PFSK-1 (cell line): ENCODE data around the gene PIP4P1.

ENCODE experiments used
- FOXP2 ChIP-seq: optimal IDR thresholded peaks from 2 replicates; pipeline ENCODE3; 2011; ENCODE audit warnings: borderline replicate concordance, control low read depth, inconsistent platforms; ENCODE audit not compliant: insufficient read depth; ENCODE audit errors: extremely low read length, extremely low read depth
- POLR2AphosphoS5 ChIP-seq: IDR thresholded peaks from 2 replicates; pipeline ENCODE4 v1.6.1; 2012; ENCODE audit warnings: low read depth, mild to moderate bottlenecking, control low read depth, low read length, moderate library complexity
- REST ChIP-seq, 2 experiments: IDR thresholded peaks; 2 replicates each; pipeline versions ENCODE4 v1.6.1 to v1.8.0; 2011 to 2012; ENCODE audit warnings: low read depth in 2 of 2, low read length in 2 of 2, control low read depth in 1 of 2, inconsistent platforms in 1 of 2, mild to moderate bottlenecking in 1 of 2, moderate library complexity in 1 of 2; ENCODE audit not compliant: insufficient read depth in 1 of 2
- SIN3A ChIP-seq: IDR thresholded peaks from 2 replicates; pipeline ENCODE4 v1.6.1; 2012; ENCODE audit warnings: mild to moderate bottlenecking, low read length, moderate library complexity, borderline replicate concordance; ENCODE audit not compliant: insufficient read depth
- TAF1 ChIP-seq: IDR thresholded peaks from 2 replicates; pipeline ENCODE4 v1.6.1; 2012; ENCODE audit warnings: low read length, control low read depth, borderline replicate concordance; ENCODE audit not compliant: insufficient read depth

Gene PIP4P1

GRCh38 chr14:20429801-20430669 is 31.2 kb downstream of the PIP4P1 start:
- TF ChIP-seq REST (IDR thresholded peaks at IDR 0.05; ENCODE audit: insufficient read depth in 1 of 2, low read depth in 2 of 2, low read length in 2 of 2) (no peak), TAF1 (no peak), FOXP2 (no peak), POLR2AphosphoS5 (no peak), SIN3A (no peak)

- TF ChIP-seq SIN3A (no peak), FOXP2 (no peak), POLR2AphosphoS5 (no peak), REST (IDR thresholded peaks at IDR 0.05; ENCODE audit: insufficient read depth in 1 of 2, low read depth in 2 of 2, low read length in 2 of 2) (no peak), TAF1 (no peak)
Measured at GRCh38 chr14:20428802-20429201, 32.4 kb downstream of the PIP4P1 start.

GRCh38 chr14:20428010-20428365 is 33.2 kb downstream of the PIP4P1 start:
- no peak for TF ChIP-seq SIN3A
- TF ChIP-seq FOXP2 = no peak
- TF ChIP-seq POLR2AphosphoS5 = no peak
- TF ChIP-seq REST (IDR thresholded peaks at IDR 0.05; ENCODE audit: insufficient read depth in 1 of 2, low read depth in 2 of 2, low read length in 2 of 2) = no peak
- no peak for TF ChIP-seq TAF1

GRCh38 chr14:20427231-20428009 is 33.8 kb downstream of the PIP4P1 start:
- no peak for TF ChIP-seq TAF1
- no peak for TF ChIP-seq FOXP2
- no peak for TF ChIP-seq SIN3A
- TF ChIP-seq REST (IDR thresholded peaks at IDR 0.05; ENCODE audit: insufficient read depth in 1 of 2, low read depth in 2 of 2, low read length in 2 of 2) = no peak
